Fibroblast of villous mesenchyme (primary cell): ENCODE measurements around the gene GAA. TPM values are rescaled to one million over a fixed set of nuclear protein-coding genes. Genes with fewer than 3 reads are reported as not detected.

ENCODE experiments used
- DNase-seq: peaks from one replicate; pipeline ENCODE4 v3.0.0-alpha.2; 2010; ENCODE audit warnings: low read depth
- H3K4me3 ChIP-seq: 2 replicates; pipeline ENCODE4 v1.5.1; 2011; ENCODE audit warnings: low read depth, mild to moderate bottlenecking, low read length
- total RNA-seq: library from RNA; depleted of rRNA; stranded (reverse); fragments of >200 nt; gene quantifications from 2 replicates; pipeline ENCODE4 v1.2.3, GENCODE V29; 2012
- TF ChIP-seq, protein P1 (sequence below): IDR thresholded peaks from 2 replicates; pipeline ENCODE4 v1.5.1; 2012; ENCODE audit warnings: low read depth, mild to moderate bottlenecking, low read length; ENCODE audit not compliant: insufficient read depth

The GAA gene
- total RNA-seq, 1 donor, result 15.1 TPM

DNA sequence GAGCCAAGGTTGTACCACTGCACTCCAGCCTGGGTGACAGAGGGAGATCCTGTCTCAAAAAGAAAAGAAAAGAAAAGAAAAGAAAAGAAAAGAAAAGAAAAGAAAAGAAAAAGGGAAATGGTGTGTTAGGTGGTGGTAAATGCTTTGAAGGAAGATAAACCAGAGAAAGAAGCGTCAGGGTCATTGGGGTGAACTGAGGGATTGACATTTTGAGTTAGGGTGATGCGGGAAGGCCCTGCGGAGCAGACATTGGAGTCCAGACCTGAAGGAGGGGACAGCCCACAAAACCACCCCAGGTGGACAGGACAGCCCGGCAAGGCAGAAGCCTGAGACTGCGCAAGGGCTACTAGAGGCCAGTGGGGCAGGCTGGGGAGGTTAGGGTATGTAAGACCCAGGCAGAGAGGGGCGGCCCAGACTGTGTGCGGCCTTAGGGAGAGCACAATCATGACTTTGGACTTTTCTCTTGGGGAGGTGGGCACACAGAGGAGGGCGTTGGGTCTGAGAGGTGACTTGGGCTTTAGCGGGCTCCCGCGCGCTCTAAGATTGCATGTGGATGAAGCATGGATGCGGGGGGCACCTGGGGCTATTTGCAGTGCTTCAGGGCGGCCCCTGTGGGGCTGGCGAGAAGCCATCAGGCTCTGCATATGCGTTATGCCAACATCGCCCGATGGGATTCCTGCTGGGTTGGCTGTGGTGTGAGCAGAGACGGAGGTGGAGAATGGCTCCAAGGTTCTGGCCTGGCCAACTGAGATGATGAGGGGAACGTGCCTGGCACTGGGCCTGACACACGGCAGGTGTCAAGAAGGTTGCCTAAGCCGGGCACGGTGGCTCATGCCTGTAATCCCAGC, 3.3 kb upstream of the GAA start:
- H3K4me3 ChIP-seq, result no peak overlapping the region
- TF ChIP-seq, protein P1, sequence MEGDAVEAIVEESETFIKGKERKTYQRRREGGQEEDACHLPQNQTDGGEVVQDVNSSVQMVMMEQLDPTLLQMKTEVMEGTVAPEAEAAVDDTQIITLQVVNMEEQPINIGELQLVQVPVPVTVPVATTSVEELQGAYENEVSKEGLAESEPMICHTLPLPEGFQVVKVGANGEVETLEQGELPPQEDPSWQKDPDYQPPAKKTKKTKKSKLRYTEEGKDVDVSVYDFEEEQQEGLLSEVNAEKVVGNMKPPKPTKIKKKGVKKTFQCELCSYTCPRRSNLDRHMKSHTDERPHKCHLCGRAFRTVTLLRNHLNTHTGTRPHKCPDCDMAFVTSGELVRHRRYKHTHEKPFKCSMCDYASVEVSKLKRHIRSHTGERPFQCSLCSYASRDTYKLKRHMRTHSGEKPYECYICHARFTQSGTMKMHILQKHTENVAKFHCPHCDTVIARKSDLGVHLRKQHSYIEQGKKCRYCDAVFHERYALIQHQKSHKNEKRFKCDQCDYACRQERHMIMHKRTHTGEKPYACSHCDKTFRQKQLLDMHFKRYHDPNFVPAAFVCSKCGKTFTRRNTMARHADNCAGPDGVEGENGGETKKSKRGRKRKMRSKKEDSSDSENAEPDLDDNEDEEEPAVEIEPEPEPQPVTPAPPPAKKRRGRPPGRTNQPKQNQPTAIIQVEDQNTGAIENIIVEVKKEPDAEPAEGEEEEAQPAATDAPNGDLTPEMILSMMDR, result no peak
- no peak for DNase-seq

DNA sequence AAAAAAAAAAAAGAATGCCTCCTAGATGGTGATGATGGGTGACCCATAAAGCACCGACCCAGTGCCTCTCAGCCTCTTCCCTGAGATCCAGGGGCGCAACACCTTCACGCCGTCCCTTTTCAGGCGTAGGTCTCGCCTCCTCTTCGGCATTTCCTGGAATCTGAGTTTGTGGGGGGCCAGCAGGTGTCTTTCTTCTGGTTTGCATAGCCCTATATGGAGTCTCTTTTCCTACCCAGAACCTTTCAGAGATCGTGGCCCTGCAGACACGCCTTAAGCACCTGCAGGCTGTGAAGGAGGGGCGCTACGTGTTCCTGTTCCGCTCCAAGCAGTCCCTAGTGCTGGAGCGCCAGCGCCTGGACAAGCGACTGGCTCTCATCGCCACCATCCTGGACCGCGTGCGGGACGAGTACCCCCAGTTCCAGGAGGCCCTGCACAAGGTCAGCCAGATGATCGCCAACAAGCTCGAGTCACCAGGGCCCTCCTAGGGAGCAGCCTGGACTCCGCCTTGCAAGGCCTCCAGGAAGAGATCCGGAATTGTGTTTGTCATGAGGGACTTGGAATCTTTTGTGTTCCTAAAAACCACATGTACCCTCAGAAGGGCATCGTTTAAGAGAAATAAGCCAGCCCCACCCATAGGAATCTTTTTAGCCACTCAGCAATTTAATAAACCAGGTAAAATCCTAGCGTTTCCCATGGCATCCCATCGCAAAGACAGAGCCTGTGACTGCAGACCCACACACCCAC, 1.9 kb upstream of the GAA start:
- TF ChIP-seq, protein P1, result no peak
- H3K4me3 ChIP-seq, result no peak overlapping the region
- DNase-seq, result no peak

DNA sequence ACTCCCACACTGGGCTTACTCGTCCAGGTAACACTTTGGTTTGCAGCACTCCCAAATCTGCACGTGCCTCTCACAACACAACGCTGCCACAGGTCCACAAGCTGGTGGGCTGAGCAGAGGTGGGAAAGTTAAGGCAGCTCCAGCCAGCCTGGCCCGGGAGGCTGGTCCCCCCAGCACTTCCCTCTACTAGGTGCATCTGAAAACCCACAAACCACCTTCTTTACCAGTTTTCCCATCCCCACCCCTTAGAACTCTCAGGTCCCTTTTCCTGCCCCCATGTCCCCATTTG, 1.4 kb upstream of the GAA start:
- TF ChIP-seq, protein P1, result no peak
- H3K4me3 ChIP-seq, result no peak overlapping the region
- DNase-seq, result no peak

DNA sequence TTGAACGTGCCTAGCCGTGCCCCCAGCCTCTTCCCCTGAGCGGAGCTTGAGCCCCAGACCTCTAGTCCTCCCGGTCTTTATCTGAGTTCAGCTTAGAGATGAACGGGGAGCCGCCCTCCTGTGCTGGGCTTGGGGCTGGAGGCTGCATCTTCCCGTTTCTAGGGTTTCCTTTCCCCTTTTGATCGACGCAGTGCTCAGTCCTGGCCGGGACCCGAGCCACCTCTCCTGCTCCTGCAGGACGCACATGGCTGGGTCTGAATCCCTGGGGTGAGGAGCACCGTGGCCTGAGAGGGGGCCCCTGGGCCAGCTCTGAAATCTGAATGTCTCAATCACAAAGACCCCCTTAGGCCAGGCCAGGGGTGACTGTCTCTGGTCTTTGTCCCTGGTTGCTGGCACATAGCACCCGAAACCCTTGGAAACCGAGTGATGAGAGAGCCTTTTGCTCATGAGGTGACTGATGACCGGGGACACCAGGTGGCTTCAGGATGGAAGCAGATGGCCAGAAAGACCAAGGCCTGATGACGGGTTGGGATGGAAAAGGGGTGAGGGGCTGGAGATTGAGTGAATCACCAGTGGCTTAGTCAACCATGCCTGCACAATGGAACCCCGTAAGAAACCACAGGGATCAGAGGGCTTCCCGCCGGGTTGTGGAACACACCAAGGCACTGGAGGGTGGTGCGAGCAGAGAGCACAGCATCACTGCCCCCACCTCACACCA, 724 bp downstream of the GAA start:
- DNase-seq, result peak; percentile 11
- TF ChIP-seq, protein P1, result no peak
- H3K4me3 ChIP-seq, result peak overlapping the region; percentile 82

DNA sequence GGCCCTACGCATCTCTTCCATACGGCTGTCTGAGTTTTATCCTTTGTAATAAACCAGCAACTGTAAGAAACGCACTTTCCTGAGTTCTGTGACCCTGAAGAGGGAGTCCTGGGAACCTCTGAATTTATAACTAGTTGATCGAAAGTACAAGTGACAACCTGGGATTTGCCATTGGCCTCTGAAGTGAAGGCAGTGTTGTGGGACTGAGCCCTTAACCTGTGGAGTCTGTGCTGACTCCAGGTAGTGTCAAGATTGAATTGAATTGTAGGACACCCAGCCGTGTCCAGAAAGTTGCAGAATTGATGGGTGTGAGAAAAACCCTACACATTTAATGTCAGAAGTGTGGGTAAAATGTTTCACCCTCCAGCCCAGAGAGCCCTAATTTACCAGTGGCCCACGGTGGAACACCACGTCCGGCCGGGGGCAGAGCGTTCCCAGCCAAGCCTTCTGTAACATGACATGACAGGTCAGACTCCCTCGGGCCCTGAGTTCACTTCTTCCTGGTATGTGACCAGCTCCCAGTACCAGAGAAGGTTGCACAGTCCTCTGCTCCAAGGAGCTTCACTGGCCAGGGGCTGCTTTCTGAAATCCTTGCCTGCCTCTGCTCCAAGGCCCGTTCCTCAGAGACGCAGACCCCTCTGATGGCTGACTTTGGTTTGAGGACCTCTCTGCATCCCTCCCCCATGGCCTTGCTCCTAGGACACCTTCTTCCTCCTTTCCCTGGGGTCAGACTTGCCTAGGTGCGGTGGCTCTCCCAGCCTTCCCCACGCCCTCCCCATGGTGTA, 1.5 kb downstream of the GAA start:
- no peak for DNase-seq
- TF ChIP-seq, protein P1, result no peak
- no peak overlapping the region for H3K4me3 ChIP-seq

DNA sequence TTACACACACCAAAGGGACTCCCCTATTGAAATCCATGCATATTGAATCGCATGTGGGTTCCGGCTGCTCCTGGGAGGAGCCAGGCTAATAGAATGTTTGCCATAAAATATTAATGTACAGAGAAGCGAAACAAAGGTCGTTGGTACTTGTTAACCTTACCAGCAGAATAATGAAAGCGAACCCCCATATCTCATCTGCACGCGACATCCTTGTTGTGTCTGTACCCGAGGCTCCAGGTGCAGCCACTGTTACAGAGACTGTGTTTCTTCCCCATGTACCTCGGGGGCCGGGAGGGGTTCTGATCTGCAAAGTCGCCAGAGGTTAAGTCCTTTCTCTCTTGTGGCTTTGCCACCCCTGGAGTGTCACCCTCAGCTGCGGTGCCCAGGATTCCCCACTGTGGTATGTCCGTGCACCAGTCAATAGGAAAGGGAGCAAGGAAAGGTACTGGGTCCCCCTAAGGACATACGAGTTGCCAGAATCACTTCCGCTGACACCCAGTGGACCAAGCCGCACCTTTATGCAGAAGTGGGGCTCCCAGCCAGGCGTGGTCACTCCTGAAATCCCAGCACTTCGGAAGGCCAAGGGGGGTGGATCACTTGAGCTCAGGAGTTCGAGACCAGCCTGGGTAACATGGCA, 2.2 kb downstream of the GAA start:
- DNase-seq, result no peak
- TF ChIP-seq, protein P1, result no peak

More for the DNA sequence above, 2.2 kb downstream of the GAA start:
- H3K4me3 ChIP-seq, result no peak overlapping the region
